GM18868 (cell line): ENCODE results near the gene AASDHPPT.
"Not testable (repeated sequence)": the region's sequence is repeated elsewhere in the genome, so short reads cannot be mapped to it uniquely, and the experiment has no call there.

Source experiments
- ATAC-seq: cut with Tn5 transposase; IDR thresholded peaks from one replicate; pipeline ENCODE4 v1.9.1; 2021; ENCODE audit warnings: mild to moderate bottlenecking, moderate library complexity; ENCODE audit not compliant: unreplicated experiment

Gene AASDHPPT

DNA sequence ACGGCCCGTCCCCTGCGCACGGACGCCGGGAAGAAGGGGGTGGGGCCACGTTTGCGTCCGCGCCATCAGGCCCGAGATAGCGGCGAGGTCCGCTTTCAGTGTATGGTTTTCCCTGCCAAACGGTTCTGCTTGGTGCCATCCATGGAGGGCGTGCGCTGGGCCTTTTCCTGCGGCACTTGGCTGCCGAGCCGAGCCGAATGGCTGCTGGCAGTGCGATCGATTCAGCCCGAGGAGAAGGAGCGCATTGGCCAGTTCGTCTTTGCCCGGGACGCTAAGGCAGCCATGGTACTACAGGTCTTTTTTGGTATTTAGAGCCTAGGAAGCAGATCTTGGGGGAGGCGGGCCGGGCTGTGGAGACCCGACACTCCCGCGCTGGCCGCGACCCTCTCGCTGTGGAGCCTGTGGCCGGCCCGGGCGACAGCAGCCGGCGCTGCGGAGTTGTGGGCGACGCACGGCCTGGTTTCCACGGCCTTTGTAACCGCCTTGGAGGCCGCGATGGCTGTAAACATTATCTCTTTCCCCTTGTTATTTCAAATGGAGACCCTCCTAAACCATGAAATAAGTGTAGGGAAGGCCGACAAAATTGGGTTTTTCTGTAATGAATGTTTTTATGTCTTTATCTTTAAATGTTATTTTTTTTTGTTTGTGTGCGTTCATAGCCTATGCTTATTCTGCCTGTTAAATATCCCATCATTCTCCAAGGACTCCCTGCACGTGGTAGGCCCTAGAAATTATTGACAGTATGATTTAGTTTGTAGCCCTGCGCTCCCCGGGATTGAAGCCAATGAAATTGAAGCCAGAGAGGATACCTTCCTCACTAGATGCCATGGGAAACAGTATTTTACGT lies at the start of gene AASDHPPT:
Gene AASDHPPT (plus strand): TSS at position 54 of the 847 bp plus-strand sequence. CDS start 49 bp downstream, at position 103.
- peak; percentile 23 for ATAC-seq

GRCh38 chr11:106030609-106031008 lies 46.9 kb upstream of the AASDHPPT start:
- no peak for ATAC-seq

DNA sequence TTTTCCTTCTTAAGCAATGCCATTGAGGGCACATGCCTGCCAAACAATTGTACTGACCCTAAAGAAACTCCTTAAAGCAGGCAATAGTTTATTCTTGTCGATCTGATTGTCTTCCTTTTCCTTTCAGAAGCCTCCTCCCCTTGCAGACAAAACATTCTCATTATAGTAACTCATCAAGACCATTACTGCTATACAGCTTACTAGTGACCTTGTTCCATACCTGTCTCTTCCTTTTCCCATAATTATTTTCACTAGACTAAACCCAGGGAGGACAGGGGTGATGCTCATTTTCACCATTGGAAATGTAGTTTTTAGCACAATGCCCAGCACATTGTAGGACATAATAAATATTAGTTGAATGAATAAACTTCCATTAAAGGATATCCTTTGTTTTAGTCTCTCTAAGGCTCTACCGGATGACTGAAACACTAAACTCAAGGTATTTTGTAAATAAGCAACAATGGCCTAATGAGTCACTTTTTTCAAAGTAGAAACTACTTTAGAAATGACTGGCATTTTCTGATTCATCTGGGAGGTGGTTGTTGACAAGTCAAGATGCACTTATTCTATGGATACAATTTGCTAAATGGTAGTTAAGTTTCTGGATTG lies 46.2 kb upstream of the AASDHPPT start:
- no peak for ATAC-seq

DNA sequence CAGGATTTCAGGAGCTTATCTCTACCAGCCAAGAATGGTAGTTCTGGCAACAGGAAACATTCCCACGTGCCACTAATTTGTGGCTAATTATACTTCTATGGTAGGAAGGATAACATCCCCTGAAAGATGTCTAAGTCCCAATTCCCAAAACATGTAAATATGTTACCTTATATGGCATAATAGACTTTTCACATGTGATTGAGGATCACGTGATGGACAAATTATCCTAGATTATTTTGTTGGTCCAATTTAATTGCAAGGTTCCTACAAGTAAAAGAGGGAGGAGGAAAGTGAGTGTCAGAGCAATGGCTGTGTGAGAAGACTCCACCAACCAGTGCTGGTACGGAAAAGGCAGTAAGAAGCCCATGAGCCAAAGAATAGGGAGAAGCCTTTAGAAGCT lies 45.5 kb upstream of the AASDHPPT start:
- no peak for ATAC-seq

DNA sequence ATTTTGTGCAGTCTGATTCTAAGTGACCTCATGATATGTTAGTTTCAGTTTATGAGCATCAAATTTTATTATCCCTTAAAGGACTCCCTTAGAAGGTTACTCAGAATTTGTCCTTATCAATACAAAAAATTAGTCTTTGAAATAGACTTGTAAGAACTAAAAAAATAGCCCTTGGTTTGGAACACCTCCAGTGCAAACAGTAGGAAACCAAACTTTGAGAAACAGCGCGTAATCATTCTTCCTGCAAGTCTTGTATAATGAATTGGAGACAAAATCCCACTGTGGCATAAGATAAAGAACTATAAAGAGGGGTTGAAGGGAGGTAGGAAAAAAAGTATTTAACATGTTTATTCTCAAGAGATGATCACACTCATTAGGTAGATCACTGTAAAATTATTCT lies 44.6 kb upstream of the AASDHPPT start:
- ATAC-seq: no peak

DNA sequence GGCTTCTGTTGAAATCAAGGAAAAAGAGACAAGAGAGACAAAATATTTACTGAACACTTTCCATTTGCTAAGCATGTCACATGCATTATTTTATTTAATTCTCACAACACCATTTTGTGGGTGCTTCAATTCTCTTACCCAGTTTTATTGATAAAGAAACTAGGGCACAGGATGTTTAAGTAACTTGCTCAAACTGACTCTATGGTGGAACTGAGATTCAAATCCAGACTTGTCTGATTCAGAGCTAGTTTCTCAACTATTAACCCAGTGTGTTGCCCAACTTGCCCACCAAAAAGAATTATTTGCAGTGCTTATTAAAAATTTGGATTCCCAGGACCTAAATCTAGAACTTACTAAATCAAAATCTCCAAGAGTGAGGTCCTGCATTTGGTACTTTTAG lies 33.9 kb upstream of the AASDHPPT start:
- ATAC-seq: no peak

GRCh38 chr11:106047631-106048030 lies 29.8 kb upstream of the AASDHPPT start:
- ATAC-seq: no peak

DNA sequence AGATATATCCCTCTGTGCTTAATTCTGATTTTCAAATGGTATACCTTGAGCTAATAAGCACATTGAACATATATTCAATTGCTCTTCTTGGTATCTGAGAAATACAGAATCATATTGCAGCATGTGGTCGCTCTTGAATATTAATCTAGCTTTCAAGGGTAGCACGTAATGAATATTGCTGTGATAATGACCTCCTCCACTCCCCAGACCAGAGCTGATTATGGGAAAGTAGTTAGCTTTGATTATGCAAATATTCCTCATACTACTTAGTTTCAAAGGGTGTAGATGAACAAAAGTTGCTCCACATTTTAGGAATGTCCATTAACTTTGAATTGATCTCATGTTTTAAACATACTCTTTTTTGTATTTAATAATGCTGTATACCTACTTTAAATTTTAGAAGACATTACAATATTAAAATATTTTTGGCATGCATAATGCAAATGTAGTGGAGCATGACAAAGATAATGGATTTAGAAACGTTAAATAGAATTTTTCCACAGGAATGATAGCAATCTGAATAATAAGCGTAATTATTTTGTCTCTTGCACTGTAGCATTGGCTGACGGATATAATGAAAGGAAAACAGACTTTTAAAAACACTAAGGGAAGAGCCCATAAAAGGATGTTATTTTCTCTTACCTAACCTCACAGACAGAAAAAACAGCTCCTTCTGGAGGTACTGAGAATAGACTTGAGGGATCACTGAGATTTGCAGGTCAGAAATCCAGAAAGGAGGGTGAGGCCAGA lies 27.6 kb upstream of the AASDHPPT start:
- ATAC-seq: no peak

- no peak for ATAC-seq
Observed at GRCh38 chr11:106051103-106051502, 26.4 kb upstream of the AASDHPPT start.

DNA sequence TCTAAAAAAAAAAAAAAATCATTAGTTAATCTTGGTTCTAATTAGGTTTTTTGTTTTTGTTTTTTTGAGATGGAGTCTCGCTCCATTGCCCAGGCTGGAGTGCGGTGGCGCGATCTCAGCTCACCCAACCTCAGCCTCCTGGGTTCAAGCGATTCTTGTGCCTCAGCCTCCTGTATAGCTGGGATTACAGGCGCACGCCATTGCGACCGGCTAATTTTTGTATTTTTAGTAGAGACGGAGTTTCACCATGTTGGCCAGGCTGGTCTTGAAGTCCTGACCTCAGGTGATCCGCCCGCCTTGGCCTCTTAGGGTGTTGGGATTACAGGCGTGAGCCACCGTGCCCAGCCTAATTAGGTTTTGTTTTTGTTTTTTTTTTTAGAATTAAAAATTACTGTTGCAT lies 19.1 kb upstream of the AASDHPPT start:
- ATAC-seq: not testable (repeated sequence)

- no peak for ATAC-seq
Observed at GRCh38 chr11:106059617-106060016, 17.8 kb upstream of the AASDHPPT start.

DNA sequence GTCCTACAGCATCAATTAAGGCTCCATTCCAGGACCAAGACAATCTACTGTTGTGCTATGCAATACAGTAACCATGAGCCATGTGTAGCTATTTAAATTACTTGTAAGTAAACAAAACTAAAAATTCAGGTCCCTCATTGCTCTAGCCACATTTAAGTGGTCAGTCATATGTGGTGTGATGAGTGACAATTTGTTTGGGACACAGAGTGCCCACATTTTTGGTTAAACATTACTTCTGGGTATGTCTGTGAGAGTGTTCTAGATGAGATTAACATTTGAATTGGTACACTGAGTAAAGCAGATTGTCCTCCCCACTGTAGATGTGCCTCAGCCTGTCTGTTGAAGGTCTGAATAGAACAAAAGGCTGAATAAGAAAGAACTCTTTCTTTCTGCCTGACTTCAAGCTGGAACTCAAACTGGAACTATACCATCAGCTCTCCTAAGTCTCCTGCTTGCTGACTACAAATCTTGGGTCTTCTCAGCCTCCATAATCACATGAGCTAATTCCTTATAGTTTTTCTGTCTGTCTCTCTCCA lies 16.1 kb upstream of the AASDHPPT start:
- no peak for ATAC-seq

GRCh38 chr11:106061954-106062949 lies 15.2 kb upstream of the AASDHPPT start:
- peak; percentile 53 for ATAC-seq

GRCh38 chr11:106063009-106063408 lies 14.5 kb upstream of the AASDHPPT start:
- ATAC-seq: peak; percentile 73

GRCh38 chr11:106070606-106071005 lies 6.9 kb upstream of the AASDHPPT start:
- ATAC-seq: no peak

- ATAC-seq: no peak
Observed at GRCh38 chr11:106072804-106073203, 4.7 kb upstream of the AASDHPPT start.

- no peak for ATAC-seq
Observed at GRCh38 chr11:106076171-106076918, 1.1 kb upstream of the AASDHPPT start.

DNA sequence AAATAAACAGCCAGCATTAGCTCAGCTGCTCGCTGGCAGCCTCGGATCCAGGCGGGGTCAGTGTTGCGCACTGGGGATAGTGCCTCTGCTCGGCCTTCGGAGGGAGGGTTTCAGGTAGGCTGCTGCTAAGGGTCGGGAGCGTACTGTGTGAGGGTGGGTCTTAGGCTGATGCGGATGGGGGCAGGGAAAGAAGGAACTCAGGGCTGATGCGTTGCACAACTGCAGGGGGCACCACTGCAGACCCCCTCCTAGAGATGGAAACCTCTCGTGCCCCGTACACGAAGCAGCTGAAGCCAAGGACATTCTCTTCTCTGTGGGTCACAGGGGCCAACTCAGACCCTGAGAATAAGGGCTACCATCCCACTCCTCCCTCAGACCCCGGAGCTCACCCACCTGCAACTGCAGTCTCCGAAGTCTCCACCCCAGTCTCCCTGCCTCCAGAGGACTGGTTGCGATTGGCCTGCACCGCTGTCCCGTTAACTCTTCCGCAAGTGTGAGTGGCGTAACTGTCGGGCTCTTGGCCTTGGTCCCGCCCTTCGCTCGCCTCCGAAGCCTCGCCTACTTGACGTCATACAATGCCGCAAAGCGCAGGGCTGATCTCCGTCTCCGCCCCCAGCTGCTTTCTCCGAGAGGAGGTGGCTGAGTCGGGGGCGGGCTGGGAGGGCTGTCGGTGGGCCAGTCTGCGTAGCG lies 398 bp upstream of the AASDHPPT start, which contains the start of gene KBTBD3:
Gene KBTBD3 (minus strand): TSS at position 429 of the 690 bp plus-strand sequence. CDS start 18,250 bp downstream, outside the sequence.
- peak; percentile 93 for ATAC-seq

DNA sequence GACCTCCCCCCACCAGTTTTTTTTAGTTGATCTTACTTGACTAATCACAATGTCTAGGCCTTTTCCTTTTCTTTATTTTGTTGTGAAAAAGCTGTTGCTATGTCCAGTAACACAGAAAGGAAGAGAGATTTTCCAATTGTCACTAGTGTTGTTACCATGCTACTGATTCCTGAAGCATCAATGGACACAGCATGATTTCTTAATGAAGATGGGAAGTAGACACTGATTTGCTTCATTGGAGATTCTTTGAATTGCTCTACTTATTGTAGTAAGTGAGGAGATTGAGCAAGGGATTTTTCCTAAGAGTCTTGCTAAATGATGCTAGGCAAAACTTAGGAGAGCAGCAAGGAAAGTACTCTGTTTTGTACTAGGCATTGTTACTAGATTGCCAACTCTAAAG lies 4.6 kb downstream of the AASDHPPT start:
- ATAC-seq: no peak
